ENCODE measurements around the gene GAB2. TPM values are rescaled to one million over a fixed set of nuclear protein-coding genes. Genes with fewer than 3 reads are reported as not detected.

GAB2 gene
- total and polyA plus RNA-seq, 8 donors, result 2.2 to 19.3 (median 8.6) TPM

DNA sequence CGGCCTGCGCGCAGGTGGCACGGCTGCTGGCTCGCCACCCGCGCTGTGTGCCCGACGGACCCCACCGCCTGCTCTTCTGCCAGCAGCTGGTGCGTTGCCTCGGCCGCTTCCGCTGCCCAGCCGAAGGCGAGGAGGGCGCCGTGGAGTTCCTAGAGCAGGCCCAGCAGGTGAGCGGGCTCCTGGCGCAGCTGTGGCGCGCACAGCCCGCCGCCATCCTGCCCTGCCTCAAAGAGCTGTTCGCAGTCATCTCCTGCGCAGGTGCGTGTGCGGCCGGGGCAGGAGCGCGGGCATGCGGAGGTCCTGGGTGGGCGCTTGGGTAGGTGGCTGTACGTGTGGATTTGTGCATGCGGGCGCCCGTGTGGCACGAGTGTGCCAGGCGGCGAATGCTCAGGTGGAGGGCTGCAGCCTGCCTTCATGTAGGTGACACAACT, 220.9 kb downstream of the GAB2 start:
- TF ChIP-seq POLR2AphosphoS5 (IDR thresholded peaks at IDR 0.05), result no peak
- TF ChIP-seq EP300 (IDR thresholded peaks at IDR 0.05), result no peak
- TF ChIP-seq, protein P1, sequence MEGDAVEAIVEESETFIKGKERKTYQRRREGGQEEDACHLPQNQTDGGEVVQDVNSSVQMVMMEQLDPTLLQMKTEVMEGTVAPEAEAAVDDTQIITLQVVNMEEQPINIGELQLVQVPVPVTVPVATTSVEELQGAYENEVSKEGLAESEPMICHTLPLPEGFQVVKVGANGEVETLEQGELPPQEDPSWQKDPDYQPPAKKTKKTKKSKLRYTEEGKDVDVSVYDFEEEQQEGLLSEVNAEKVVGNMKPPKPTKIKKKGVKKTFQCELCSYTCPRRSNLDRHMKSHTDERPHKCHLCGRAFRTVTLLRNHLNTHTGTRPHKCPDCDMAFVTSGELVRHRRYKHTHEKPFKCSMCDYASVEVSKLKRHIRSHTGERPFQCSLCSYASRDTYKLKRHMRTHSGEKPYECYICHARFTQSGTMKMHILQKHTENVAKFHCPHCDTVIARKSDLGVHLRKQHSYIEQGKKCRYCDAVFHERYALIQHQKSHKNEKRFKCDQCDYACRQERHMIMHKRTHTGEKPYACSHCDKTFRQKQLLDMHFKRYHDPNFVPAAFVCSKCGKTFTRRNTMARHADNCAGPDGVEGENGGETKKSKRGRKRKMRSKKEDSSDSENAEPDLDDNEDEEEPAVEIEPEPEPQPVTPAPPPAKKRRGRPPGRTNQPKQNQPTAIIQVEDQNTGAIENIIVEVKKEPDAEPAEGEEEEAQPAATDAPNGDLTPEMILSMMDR (IDR thresholded peaks at IDR 0.05), result no peak
- no peak for TF ChIP-seq POLR2A (IDR thresholded peaks at IDR 0.05)
- Histone ChIP-seq H3K4me1 (peaks cover 0 to 20% (median 2%) of the 10 kb centered on the region in 4 donors), H3K36me3 (peaks cover 7 to 51% (median 46%) of the 10 kb centered on the region in 4 donors), H3K9me3 (no peaks in the 10 kb centered on the region), H3K4me3 (no peak overlapping the region), H3K27ac (no peak overlapping the region), H3K27me3 (no peaks in the 10 kb centered on the region)
- intact Hi-C loops (cut with DNase I; ENCODE audit: low total_unique reads), result no loop called here
- no peak for DNase-seq
- 81 to 91% (median 89%) methylated on average over 22 to 40 of the region's 40 CpGs for WGBS, 5 donors

DNA sequence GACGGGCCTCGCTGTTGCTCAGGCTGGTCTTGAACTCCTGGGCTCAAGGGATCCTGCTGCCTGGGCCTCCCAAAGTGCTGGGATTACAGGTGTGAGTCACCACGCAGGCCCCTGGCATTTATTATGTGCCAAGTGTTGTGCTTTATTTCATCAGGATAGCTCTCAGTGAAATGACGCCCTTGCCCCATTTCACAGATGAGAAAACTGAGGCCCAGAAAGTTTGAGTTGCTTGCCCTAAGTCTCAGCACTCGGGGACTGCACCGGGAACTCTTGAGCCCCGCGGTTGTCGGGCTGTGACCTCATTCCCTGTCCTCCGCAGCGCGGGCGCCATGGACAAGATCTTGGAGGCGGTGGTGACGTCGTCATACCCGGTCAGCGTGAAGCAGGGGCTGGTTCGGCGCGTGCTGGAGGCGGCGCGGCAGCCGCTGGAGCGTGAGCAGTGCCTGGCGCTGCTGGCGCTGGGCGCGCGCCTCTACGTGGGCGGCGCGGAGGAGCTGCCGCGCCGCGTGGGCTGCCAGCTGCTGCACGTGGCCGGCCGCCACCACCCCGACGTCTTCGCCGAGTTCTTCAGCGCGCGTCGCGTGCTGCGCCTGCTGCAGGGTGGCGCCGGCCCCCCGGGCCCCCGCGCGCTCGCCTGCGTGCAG, 221.6 kb downstream of the GAB2 start:
- Histone ChIP-seq H3K4me3 (no peak overlapping the region), H3K27me3 (no peaks in the 10 kb centered on the region), H3K9me3 (no peaks in the 10 kb centered on the region), H3K27ac (no peak overlapping the region), H3K36me3 (peaks cover 7 to 45% (median 40%) of the 10 kb centered on the region in 4 donors), H3K4me1 (peaks cover 0 to 24% (median 5%) of the 10 kb centered on the region in 4 donors)
- intact Hi-C loops (cut with DNase I; ENCODE audit: low total_unique reads), result no loop called here
- peak in 1 of 2 donors; percentile 73 for DNase-seq
- TF ChIP-seq, protein P1 (IDR thresholded peaks at IDR 0.05), result no peak
- TF ChIP-seq EP300 (IDR thresholded peaks at IDR 0.05) (no peak), POLR2AphosphoS5 (IDR thresholded peaks at IDR 0.05) (no peak), POLR2A (IDR thresholded peaks at IDR 0.05) (no peak)
- 45 to 66% (median 54%) methylated on average over 38 to 60 of the region's 60 CpGs for WGBS, 5 donors

DNA sequence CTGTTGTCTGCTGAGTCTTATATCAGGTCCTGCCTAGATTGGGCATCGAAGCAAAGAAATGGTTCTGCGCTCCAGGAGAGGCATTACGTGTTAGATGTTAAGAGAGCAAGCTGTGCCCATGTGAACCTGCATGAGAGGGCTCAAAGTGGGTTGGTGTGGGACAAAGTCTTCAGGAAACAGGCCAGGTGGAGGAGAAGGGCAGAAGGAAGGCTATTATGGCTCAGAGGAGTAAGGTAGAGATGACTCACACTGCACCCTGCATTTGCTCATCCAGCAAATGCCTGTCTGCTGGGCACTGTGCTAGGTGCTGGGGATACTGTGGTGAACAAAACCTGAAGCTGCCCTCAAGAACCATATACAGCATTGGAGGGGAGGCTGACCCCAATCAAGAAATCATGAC, 223.1 kb downstream of the GAB2 start:
- 84 to 95% (median 93%) methylated on average over 3 of the region's 3 CpGs for WGBS, 5 donors
- no peaks in the 10 kb centered on the region for H3K9me3 ChIP-seq

DNA sequence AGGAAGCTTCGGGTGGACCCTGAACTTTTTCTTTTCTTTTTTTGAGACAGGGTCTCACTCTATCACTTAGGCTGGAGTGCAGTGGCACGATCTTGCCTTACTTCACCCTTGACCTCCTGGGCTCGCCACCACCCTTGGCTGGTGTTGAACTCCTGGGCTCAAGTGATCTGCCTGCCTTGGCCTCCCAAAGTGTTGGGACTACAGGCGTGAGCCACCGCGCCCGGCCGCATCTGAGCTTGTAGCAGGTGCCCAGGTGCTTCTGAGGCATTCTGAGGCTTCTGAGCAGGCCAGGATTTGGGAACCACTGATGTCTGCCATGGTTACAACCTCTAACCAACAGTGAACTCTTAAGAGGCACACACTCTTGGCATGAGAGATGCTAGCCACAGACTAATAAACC, 223.8 kb downstream of the GAB2 start:
- TF ChIP-seq EP300 (IDR thresholded peaks at IDR 0.05), result no peak
- no peak for DNase-seq
- no peaks in the 10 kb centered on the region for H3K9me3 ChIP-seq
- H3K36me3 ChIP-seq, result peaks cover 0 to 23% (median 18%) of the 10 kb centered on the region in 4 donors
- 91 to 96% (median 92%) methylated on average over 8 of the region's 8 CpGs for WGBS, 5 donors
- intact Hi-C loops (cut with DNase I; ENCODE audit: low total_unique reads), result no loop called here
- H3K4me1 ChIP-seq, result peaks cover 13 to 46% (median 24%) of the 10 kb centered on the region in 4 donors
- H3K4me3 ChIP-seq, result no peak overlapping the region
- no peak overlapping the region for H3K27ac ChIP-seq
- no peaks in the 10 kb centered on the region for H3K27me3 ChIP-seq

More for the DNA sequence above, 223.1 kb downstream of the GAB2 start:
- Histone ChIP-seq H3K4me3 (no peak overlapping the region), H3K4me1 (peaks cover 7 to 39% (median 17%) of the 10 kb centered on the region in 4 donors), H3K27ac (no peak overlapping the region), H3K27me3 (no peaks in the 10 kb centered on the region), H3K36me3 (peaks cover 0 to 29% (median 25%) of the 10 kb centered on the region in 4 donors)
- TF ChIP-seq POLR2AphosphoS5 (IDR thresholded peaks at IDR 0.05) (no peak), POLR2A (IDR thresholded peaks at IDR 0.05) (no peak), EP300 (IDR thresholded peaks at IDR 0.05) (no peak)
- TF ChIP-seq, protein P1 (IDR thresholded peaks at IDR 0.05), result no peak
- intact Hi-C loops (cut with DNase I; ENCODE audit: low total_unique reads), result no loop called here
- DNase-seq, result no peak

DNA sequence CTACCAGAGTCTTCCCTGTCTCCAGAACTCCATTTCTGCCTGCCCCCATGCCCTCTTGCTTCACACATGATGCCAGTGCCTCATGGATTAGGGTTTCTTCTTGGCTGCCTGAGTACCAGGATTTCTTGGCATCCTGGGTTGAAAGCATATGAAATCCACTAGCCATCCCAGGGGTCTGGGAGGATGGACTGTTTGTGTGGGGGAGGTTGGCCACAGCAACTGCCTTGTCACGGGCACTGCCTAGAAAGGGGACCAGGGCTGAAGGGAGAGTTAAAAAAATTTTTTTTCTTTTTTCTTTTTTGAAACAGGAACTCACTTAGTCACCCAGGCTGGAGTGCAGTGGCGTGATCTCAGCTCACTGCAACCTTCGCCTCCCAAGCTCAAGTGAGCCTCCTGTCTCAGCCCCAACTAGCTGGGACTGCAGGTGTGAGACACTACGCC, 224.7 kb downstream of the GAB2 start:
- peaks cover 13 to 46% (median 25%) of the 10 kb centered on the region in 4 donors for H3K4me1 ChIP-seq
- H3K9me3 ChIP-seq, result no peaks in the 10 kb centered on the region
- TF ChIP-seq POLR2AphosphoS5 (IDR thresholded peaks at IDR 0.05) (no peak), EP300 (IDR thresholded peaks at IDR 0.05) (no peak), POLR2A (IDR thresholded peaks at IDR 0.05) (no peak)
- TF ChIP-seq, protein P1 (IDR thresholded peaks at IDR 0.05), result no peak
- no peak overlapping the region for H3K4me3 ChIP-seq
- WGBS, 5 donors, result 87 to 97% (median 93%) methylated on average over 4 of the region's 4 CpGs
- intact Hi-C loops (cut with DNase I; ENCODE audit: low total_unique reads), result no loop called here
- H3K27me3 ChIP-seq, result no peaks in the 10 kb centered on the region
- H3K36me3 ChIP-seq, result peaks cover 0 to 14% (median 9%) of the 10 kb centered on the region in 4 donors
- H3K27ac ChIP-seq, result no peak overlapping the region
- no peak for DNase-seq

All from stomach (tissue), 9 donors.